Ishikawa (cell line): ENCODE measurements around the gene NAGK.

Experiments used
- CEBPB ChIP-seq: IDR thresholded peaks from 2 replicates; pipeline ENCODE4 v1.6.1; 2012
- CREB1 ChIP-seq: IDR thresholded peaks from 2 replicates; pipeline ENCODE4 v1.6.1; 2012; ENCODE audit warnings: low read depth
- EGR1 ChIP-seq: IDR thresholded peaks from 2 replicates; pipeline ENCODE4 v1.6.1; 2012
- EP300 ChIP-seq: IDR thresholded peaks from 2 replicates; pipeline ENCODE4 v1.6.1; 2012; ENCODE audit warnings: borderline replicate concordance
- FOXM1 ChIP-seq: IDR thresholded peaks from 2 replicates; pipeline ENCODE4 v1.6.1; 2012; ENCODE audit warnings: low read depth, borderline replicate concordance
- NFIC ChIP-seq: IDR thresholded peaks from 2 replicates; pipeline ENCODE4 v1.6.1; 2012
- RAD21 ChIP-seq: IDR thresholded peaks from 2 replicates; pipeline ENCODE4 v1.6.1; 2012; ENCODE audit warnings: low read depth
- TAF1 ChIP-seq: IDR thresholded peaks from 2 replicates; pipeline ENCODE4 v1.6.1; 2012; ENCODE audit warnings: low read depth, mild to moderate bottlenecking
- TCF12 ChIP-seq: IDR thresholded peaks from 2 replicates; pipeline ENCODE4 v1.6.1; 2012; ENCODE audit warnings: low read depth
- TEAD4 ChIP-seq: IDR thresholded peaks from 2 replicates; pipeline ENCODE4 v1.6.1; 2012
- USF1 ChIP-seq: IDR thresholded peaks from 2 replicates; pipeline ENCODE4 v1.6.1; 2012
- YY1 ChIP-seq: IDR thresholded peaks from 2 replicates; pipeline ENCODE4 v1.6.1; 2012; ENCODE audit warnings: low read depth
- ZBTB7A ChIP-seq: IDR thresholded peaks from 2 replicates; pipeline ENCODE4 v1.6.1; 2012; ENCODE audit warnings: low read depth
- TF ChIP-seq, protein P1 (sequence below): IDR thresholded peaks from 2 replicates; pipeline ENCODE4 v1.6.1; 2012; ENCODE audit warnings: low read depth, mild to moderate bottlenecking
- TF ChIP-seq, protein P2 (sequence below): IDR thresholded peaks from 2 replicates; pipeline ENCODE4 v1.6.1; 2012

The NAGK gene

DNA sequence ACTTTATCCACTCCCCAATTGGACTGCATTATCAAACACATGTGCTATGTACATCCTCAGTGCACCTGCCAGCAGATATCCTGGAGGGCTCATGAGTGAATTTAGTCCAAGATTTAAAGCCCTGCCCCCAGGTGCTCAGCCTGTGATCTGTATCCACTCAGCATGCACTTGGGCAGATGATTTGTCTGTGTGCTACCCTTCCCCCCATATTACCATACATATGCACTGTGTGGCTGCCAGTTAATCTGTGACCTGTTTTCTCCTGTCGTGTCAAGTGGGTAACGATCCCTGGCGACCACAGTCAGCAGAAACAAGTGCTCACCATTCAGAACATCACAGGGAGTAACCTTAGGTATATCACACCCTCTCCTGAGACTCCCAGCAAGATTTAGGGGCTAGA is 10.2 kb downstream of the NAGK start:
- no peak for TF ChIP-seq FOXM1

GRCh38 chr2:71082402-71083252 is 14.2 kb downstream of the NAGK start:
- no peak for TF ChIP-seq TAF1
- TF ChIP-seq, protein P1, sequence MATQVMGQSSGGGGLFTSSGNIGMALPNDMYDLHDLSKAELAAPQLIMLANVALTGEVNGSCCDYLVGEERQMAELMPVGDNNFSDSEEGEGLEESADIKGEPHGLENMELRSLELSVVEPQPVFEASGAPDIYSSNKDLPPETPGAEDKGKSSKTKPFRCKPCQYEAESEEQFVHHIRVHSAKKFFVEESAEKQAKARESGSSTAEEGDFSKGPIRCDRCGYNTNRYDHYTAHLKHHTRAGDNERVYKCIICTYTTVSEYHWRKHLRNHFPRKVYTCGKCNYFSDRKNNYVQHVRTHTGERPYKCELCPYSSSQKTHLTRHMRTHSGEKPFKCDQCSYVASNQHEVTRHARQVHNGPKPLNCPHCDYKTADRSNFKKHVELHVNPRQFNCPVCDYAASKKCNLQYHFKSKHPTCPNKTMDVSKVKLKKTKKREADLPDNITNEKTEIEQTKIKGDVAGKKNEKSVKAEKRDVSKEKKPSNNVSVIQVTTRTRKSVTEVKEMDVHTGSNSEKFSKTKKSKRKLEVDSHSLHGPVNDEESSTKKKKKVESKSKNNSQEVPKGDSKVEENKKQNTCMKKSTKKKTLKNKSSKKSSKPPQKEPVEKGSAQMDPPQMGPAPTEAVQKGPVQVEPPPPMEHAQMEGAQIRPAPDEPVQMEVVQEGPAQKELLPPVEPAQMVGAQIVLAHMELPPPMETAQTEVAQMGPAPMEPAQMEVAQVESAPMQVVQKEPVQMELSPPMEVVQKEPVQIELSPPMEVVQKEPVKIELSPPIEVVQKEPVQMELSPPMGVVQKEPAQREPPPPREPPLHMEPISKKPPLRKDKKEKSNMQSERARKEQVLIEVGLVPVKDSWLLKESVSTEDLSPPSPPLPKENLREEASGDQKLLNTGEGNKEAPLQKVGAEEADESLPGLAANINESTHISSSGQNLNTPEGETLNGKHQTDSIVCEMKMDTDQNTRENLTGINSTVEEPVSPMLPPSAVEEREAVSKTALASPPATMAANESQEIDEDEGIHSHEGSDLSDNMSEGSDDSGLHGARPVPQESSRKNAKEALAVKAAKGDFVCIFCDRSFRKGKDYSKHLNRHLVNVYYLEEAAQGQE = no peak
- TF ChIP-seq FOXM1 = no peak
- no peak for TF ChIP-seq TEAD4
- TF ChIP-seq CEBPB = no peak

DNA sequence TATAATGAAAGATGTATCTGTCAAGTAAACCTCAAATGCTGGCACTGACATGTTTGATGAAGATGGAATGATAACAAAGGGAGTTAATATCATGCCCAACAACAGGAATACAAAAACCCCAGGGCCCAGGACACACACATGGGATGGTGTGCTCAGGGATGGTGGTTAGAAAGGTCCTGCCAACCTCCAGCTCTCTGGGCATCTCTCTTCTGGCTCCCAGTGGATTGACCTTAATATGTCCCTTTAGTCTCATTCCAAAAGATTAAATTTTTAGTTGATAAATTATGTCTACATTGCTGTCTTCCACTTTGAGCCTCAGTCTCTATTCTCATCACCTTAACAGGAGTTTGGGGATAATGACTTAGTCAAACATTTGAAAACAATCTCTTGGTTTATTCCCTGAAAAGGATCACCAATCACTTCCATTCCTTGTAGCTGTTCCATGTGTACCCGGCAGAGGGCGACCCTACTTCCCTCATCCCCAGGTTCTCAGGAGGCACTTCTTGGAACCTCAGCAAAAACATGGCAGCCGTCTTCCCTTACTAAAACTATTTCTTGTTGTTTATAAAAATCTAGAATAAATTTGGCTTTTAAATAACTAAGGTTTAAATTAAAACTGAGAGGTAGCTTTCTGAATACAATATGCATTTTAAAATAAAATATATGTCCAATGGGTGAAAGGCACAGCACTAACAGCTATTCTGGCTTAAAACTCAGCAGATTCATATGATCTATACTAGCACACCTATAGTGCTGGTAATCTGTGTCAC is 31.9 kb downstream of the NAGK start:
- TF ChIP-seq CREB1 = no peak
- TF ChIP-seq YY1 = peak; percentile 66
- TF ChIP-seq NFIC = no peak
- no peak for TF ChIP-seq EGR1
- peak; percentile 64 for TF ChIP-seq RAD21
- TF ChIP-seq CEBPB = no peak

DNA sequence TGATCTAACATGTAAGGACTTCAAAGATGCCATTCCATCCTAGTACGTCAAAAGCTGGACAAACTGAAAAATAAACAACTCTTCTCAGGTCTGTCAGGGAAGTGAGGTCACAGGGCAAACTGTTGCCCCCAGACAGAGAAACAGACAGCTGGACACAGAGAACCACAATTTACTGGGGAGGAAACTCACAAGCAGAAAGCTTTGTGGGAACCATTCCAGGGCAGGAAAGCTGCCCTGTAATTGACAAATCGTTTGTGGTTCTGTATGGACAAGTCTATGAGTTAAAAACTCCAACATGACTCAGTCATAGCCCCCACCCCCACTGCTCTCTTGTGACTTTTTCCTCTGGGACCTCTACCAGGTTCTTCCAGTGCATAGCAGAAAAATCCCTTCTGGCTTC is 33.2 kb downstream of the NAGK start:
- TF ChIP-seq EP300 = no peak
- no peak for TF ChIP-seq NFIC
- no peak for TF ChIP-seq CEBPB
- TF ChIP-seq, protein P2, sequence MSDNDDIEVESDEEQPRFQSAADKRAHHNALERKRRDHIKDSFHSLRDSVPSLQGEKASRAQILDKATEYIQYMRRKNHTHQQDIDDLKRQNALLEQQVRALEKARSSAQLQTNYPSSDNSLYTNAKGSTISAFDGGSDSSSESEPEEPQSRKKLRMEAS = no peak
- no peak for TF ChIP-seq CREB1
- no peak for TF ChIP-seq ZBTB7A
- no peak for TF ChIP-seq USF1
- TF ChIP-seq YY1 = no peak
- TF ChIP-seq FOXM1 = no peak
- TF ChIP-seq TCF12 = no peak
- TF ChIP-seq RAD21 = no peak
- no peak for TF ChIP-seq TAF1
- TF ChIP-seq TEAD4 = no peak

DNA sequence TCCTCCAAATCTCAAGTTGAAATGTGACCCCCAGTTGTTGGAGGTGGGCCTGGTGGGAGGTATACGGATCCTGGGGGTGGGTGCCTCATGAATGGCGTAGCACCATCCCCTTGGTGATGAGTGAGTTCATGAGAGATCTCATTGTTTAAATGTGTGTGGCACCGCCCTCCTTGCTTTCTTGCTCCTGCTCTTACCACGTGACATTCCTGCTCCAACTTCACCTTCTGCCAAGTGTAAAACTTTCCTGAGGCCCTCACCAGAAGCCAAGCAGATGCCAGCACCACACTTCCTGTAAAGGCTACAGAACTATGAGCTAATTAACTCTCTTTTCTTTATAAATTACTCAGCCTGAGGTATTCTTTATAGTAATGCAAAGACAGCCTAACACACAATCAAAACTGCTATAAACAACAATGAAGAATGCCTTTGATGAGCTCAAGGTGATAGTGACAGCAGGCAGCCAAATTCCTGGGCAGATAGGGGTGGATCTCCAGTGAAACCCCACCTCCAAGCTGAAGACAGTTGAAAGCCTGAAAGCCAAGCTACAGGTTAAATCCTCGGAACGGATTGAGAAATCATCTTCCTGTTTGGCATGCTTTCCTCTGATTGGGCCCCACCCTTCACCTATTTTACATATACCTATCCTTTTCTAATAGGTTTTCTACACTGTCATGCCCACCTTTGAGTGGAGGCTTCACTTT is 34.7 kb downstream of the NAGK start:
- no peak for TF ChIP-seq FOXM1
- no peak for TF ChIP-seq TAF1
- TF ChIP-seq EGR1 = no peak
- TF ChIP-seq, protein P1 = no peak
- no peak for TF ChIP-seq YY1
- no peak for TF ChIP-seq NFIC
- TF ChIP-seq TCF12 = no peak
- TF ChIP-seq USF1 = peak; percentile 67

GRCh38 chr2:71103809-71104208 is 35.4 kb downstream of the NAGK start:
- TF ChIP-seq CREB1 (no peak), TCF12 (no peak)
- TF ChIP-seq, protein P2 = no peak
